Fibroblast of lung (primary cell): Measurements from ENCODE around the gene FADD.

ENCODE experiments used
- CTCF ChIP-seq, 2 donors: IDR thresholded peaks in 1 of 2; conservative IDR thresholded peaks in 1 of 2; 1 replicate in 1 of 2; 2 replicates in 1 of 2; pipeline ENCODE4 v1.5.1; 2011 to 2012; ENCODE audit warnings: low read length in 2 of 2, control low read depth in 1 of 2, inconsistent platforms in 1 of 2, low read depth in 1 of 2, mild to moderate bottlenecking in 1 of 2
- EZH2 ChIP-seq: IDR thresholded peaks from 2 replicates; pipeline ENCODE4 v1.5.1; 2012; ENCODE audit warnings: low read length, control low read depth, mild to moderate bottlenecking; ENCODE audit errors: missing control alignments

- TF ChIP-seq CTCF (conservative IDR thresholded peaks at IDR 0.05 in 1 of 2, IDR thresholded peaks at IDR 0.05 in 1 of 2; ENCODE audit: low read depth in 1 of 2, low read length in 2 of 2) (no peak), EZH2 (no peak)
These were observed 8.0 kb upstream of the FADD start for GRCh38 chr11:70194792-70195791.
